A673 (cell line): ENCODE results near the gene SMOC1. TPM values are rescaled to one million over a fixed set of nuclear protein-coding genes. Genes with fewer than 3 reads are reported as not detected.

Experiments
- BruUV-seq: library from RNA; stranded (reverse); fragments of 400-500 nt; replicated peaks from 2 replicates; lab custom pipeline; 2021; lab: Mats Ljungman, UMichigan
- CTCF ChIA-PET: fragments of 300-600 bp; sonication (Branson Sonifier 250); formaldehyde crosslinking; loops from one replicate; lab custom pipeline; 2022; ENCODE audit warnings: antibody characterized with exemption; lab: Charles Lee
- POLR2A ChIA-PET: fragments of 300-600 bp; sonication (Branson Sonifier 250); formaldehyde crosslinking; loops from one replicate; lab custom pipeline; 2022; ENCODE audit warnings: antibody characterized with exemption; ENCODE audit not compliant: low non-redundant PET; lab: Charles Lee
- DNase-seq: peaks from one replicate; pipeline ENCODE4 v3.0.0-alpha.2; 2015; ENCODE audit warnings: low spot score
- H3K27ac ChIP-seq: fragments of 200-600 bp; sonication (generic); 2 replicates; pipeline ENCODE4 v1.5.1; 2016; ENCODE audit warnings: mixed run types, low read depth, mild to moderate bottlenecking, mixed read lengths, antibody characterized with exemption, low read length; ENCODE audit not compliant: poor library complexity, severe bottlenecking
- H3K27me3 ChIP-seq: fragments of 200-600 bp; sonication (generic); replicated peaks from 2 replicates; pipeline ENCODE4 v1.6.1; 2017; ENCODE audit warnings: mixed run types, low read depth, mild to moderate bottlenecking, mixed read lengths, antibody characterized with exemption, low read length; ENCODE audit not compliant: insufficient read depth, poor library complexity
- H3K36me3 ChIP-seq: fragments of 200-600 bp; sonication (generic); 2 replicates; pipeline ENCODE4 v1.6.1; 2016; ENCODE audit warnings: mixed run types, mild to moderate bottlenecking, mixed read lengths, antibody characterized with exemption, low read length; ENCODE audit not compliant: insufficient read depth, poor library complexity, severe bottlenecking
- H3K4me1 ChIP-seq: fragments of 200-600 bp; sonication (generic); 2 replicates; pipeline ENCODE4 v1.6.1; 2017; ENCODE audit warnings: mixed run types, mild to moderate bottlenecking, mixed read lengths, antibody characterized with exemption, low read length; ENCODE audit not compliant: insufficient read depth, poor library complexity, severe bottlenecking
- H3K4me3 ChIP-seq: fragments of 200-600 bp; sonication (generic); 2 replicates; pipeline ENCODE4 v1.5.1; 2016; ENCODE audit warnings: low read depth, mixed run types, mild to moderate bottlenecking, mixed read lengths, low read length; ENCODE audit not compliant: poor library complexity, severe bottlenecking
- H3K9me3 ChIP-seq: fragments of 200-600 bp; sonication (generic); 2 replicates; pipeline ENCODE4 v1.6.1; 2016; ENCODE audit warnings: mixed run types, low read depth, mild to moderate bottlenecking, mixed read lengths, antibody characterized with exemption, low read length; ENCODE audit not compliant: poor library complexity, severe bottlenecking
- CTCF ChIP-seq: fragments of 300-800, 200-600 bp; sonication (generic); conservative IDR thresholded peaks from 2 replicates; pipeline ENCODE4 v1.5.1; 2017; ENCODE audit warnings: low read depth, mild to moderate bottlenecking, antibody characterized with exemption, low read length, moderate library complexity, mixed read lengths
- EZH2 ChIP-seq: fragments of 200-600 bp; sonication (generic); IDR thresholded peaks from 2 replicates; pipeline ENCODE4 v1.6.1; 2017; ENCODE audit warnings: borderline replicate concordance, low read depth, mild to moderate bottlenecking, mixed read lengths, antibody characterized with exemption, low read length; ENCODE audit not compliant: poor library complexity, severe bottlenecking
- intact Hi-C: fragments of 100-400 bp; cut with micrococcal nuclease; formaldehyde crosslinking; loops from one replicate; pipeline ENCODE4 v1.10.0; 2022; ENCODE audit not compliant: unreplicated experiment
- total RNA-seq: library from RNA; stranded (reverse); gene quantifications from 2 replicates; pipeline ENCODE4 v1.2.3, GENCODE V29; 2021

SMOC1 gene
- total RNA-seq, 1 experiment from 2014 or later: not detected

GRCh38 chr14:69956970-69957369, 77.8 kb downstream of the SMOC1 start:
- TF ChIP-seq EZH2: no peak
- TF ChIP-seq CTCF: no peak
- peaks cover 76% of the 10 kb centered on the region for H3K27me3 ChIP-seq
- no peaks in the 10 kb centered on the region for H3K36me3 ChIP-seq
- H3K27ac ChIP-seq: no peak overlapping the region
- H3K9me3 ChIP-seq: no peaks in the 10 kb centered on the region
- H3K4me3 ChIP-seq: no peak overlapping the region
- POLR2A ChIA-PET: no interaction called here
- no TSS peak for BruUV-seq
- DNase-seq: no peak
- intact Hi-C loops: no loop called here
- CTCF ChIA-PET: no interaction called here
- no peaks in the 10 kb centered on the region for H3K4me1 ChIP-seq

GRCh38 chr14:69957986-69958385, 78.8 kb downstream of the SMOC1 start:
- intact Hi-C loops: no loop called here
- no peaks in the 10 kb centered on the region for H3K36me3 ChIP-seq
- DNase-seq: no peak
- no peaks in the 10 kb centered on the region for H3K9me3 ChIP-seq
- no peak overlapping the region for H3K27ac ChIP-seq
- no TSS peak for BruUV-seq
- no peaks in the 10 kb centered on the region for H3K4me1 ChIP-seq
- TF ChIP-seq EZH2 (no peak), CTCF (no peak)
- H3K27me3 ChIP-seq: peaks cover 66% of the 10 kb centered on the region
- ChIA-PET POLR2A (no interaction called here), CTCF (no interaction called here)
- no peak overlapping the region for H3K4me3 ChIP-seq

GRCh38 chr14:69959136-69959535, 79.9 kb downstream of the SMOC1 start:
- Histone ChIP-seq H3K27ac (no peak overlapping the region), H3K4me3 (no peak overlapping the region), H3K36me3 (no peaks in the 10 kb centered on the region), H3K9me3 (no peaks in the 10 kb centered on the region), H3K27me3 (peaks cover 55% of the 10 kb centered on the region), H3K4me1 (no peaks in the 10 kb centered on the region)
- intact Hi-C loops: no loop called here
- TF ChIP-seq CTCF: no peak
- no peak for TF ChIP-seq EZH2
- POLR2A ChIA-PET: no interaction called here
- DNase-seq: no peak
- BruUV-seq: no TSS peak
- CTCF ChIA-PET: no interaction called here
